DMS114 treated with DMSO at 0.1 percent for 48 hours (cell line): ENCODE data around the gene CDKAL1.
"Not testable (repeated sequence)": the region's sequence is repeated elsewhere in the genome, so short reads cannot be mapped to it uniquely, and the experiment has no call there.

Experiments
- DNase-seq: peaks from one replicate; lab custom pipeline; 2025; ENCODE audit not compliant: unreplicated experiment; lab: John Stamatoyannopoulos, UW

Gene CDKAL1

DNA sequence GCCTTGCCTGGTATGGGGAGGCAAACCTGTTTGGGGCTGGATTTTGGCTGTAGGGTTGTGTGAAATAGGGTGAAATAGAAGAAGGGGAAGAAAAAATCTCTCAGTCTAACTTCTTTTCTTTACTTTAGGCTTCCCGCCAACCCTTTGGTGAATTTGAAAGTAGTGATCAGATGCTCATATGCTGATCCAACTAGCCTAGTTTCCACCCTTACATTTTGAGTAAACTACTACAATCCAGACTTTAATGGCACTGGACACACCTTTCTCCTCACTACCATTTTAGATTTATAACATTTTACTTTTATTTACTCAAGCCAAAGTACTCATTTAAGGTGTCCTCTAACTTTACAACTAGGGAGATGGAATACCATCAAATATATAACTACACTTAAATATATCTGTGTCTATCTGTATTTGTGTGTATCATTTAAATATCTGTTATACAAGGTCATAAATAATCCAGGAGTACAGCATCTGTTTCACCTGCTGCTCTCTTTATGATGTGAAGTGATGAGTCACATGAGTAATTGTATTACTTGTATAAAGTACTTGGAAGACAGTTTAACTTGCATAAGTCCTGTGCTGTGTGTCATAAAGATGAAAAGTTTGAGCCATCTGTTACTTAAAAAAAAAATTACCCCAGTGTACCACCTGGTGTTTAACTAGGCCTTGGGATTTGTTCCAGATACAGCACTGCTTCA, 172.1 kb downstream of the CDKAL1 start:
- DNase-seq: no peak

DNA sequence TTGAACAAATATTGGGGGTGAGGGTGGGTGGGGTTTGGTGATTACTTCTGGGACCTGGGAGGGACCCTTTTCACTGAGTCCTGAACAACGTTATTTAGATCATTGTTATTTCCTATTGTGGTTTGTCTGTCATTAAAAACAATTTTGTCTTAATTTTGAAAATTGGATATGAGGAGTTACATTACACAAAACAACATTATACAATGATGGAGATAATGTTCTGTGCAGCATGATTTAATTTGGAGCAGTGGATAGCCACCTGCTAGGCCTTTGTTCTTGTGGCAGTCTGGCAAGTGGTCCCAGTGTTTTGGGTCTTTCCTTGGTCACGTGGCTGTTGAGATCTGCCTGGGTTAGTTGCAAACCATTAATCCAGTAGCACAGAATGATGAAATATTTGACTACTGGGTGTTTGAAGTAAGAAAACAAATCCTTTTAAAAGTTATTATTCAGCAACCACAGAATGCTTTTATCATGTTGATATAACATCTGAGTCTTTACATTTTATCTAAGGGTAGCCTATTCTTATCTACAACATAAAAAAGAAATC, 172.8 kb downstream of the CDKAL1 start:
- no peak for DNase-seq

DNA sequence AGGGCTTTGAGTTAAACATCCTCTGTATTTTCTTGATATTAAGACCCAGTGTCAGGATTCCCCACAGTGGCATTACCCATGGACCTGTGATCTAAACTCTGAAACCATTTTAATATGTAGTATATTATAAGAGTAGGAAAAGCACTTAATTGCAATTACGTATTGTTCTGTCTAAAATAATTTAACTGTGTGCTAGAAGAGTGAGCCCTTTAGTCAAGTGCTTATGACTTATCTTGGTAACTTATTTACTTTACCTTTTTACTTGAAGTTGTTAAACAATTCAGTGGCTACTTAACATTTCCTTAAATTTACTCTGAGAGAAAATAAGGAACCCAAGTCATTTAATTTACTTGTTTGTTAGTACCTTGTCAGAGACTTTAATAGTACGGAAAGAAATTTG, 173.6 kb downstream of the CDKAL1 start:
- no peak for DNase-seq

DNA sequence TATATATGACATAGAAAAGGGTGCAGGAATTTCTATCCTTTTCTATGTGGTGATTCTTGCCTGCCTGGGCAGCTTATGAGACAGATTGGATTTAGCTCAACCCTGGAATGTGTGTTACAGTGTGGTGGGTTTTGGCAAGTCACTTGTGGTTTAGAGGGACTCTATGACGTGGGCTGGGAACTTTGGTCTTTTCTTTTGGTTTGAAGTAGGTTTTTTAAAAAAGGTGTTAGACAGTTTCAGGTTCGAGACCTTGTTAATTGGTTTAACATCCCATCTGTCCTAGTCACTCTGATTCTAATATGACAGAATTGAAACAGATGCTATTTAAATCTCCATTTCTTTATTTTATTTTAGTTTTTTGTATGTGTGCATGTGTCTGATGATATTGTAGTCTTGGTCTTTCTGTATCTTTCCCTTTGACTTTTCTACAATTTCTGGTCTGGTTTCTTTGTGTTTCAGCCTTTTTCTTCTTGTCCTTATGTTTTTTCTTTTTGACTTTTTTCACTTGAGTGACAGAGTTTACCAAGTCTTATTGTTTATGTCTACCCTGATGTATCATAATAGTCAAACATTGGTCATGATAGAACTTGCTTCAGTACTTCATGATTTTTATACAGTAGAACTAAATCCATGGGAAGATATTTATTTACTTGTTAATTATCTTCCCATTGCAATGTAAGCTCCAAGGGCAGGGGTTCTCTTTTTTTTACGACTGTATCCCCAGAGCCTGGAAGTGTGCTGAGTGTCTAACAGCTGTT, 174.3 kb downstream of the CDKAL1 start:
- no peak for DNase-seq

DNA sequence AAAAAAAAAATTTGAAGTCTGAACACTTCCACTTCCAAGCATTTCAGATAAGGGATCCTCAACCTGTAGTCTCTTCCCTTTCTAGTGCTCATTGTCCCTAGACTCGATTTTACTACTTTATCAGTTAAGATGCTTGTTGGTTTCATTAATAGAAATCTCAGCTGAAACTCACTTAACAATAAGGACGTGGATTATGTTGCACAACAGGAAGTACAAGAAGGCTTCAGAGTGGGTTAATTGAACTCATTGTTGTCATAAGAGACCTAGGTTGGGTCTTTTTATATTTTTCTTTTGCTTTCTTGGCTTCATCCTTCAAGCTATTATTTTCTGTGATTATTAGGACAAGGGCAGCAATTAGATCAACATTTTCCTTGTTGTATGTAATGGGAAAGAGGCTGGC, 175.2 kb downstream of the CDKAL1 start:
- DNase-seq: no peak

DNA sequence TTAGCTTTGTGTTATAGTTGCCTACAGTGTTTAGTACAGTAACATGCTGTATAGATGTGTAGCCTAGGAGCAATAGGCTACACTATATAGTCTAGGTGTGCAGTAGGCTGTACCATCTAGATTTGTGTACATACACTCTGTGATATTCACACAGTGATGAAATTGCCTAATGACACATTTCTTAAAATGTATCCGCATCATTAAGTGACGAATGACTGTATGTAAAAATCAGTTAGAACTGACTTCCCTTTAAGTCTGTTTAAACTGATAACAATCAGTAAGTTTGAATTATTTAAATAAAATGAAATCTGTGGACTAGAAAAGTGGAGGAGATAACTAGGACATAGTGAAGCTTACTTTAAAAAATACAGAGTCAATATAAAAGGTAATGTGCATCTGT, 176.1 kb downstream of the CDKAL1 start:
- no peak for DNase-seq

DNA sequence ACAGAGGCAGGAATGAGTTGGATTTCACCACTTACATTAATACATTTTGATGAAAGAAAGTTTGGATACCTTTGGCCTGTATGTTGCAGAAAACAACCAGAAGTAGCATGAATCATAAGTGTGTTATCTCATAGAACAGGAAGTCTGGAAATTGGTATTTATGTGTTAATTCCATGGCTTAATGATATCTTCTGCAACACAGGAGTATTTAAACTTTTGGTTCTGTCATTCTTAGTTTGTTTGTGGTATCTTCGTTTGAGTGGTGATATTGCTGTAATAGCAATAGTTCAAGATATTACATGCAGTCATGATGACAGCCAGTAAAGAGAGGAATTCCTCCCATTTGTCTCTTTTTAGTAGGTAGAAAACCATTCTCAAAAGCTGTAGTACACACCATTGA, 177.3 kb downstream of the CDKAL1 start:
- no peak for DNase-seq

DNA sequence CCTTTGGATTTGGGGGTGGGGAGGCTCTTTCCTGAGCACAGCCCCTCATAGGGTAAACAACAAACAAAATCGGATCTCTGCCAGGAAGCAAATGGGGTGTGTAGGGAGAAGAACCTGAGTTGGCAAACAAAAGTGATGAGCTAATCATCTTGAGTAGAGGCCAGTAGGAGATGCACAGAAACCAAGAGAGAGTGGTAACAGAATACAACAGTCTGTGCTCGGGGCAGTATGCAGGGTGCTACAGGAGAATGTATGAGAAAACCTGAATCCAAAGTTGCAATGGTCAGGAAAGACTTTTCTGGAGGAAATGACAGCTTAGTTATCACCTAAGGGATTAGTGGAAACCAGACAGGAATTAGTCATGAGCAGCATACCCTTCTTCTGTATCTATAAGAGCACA, 177.8 kb downstream of the CDKAL1 start:
- DNase-seq: no peak

DNA sequence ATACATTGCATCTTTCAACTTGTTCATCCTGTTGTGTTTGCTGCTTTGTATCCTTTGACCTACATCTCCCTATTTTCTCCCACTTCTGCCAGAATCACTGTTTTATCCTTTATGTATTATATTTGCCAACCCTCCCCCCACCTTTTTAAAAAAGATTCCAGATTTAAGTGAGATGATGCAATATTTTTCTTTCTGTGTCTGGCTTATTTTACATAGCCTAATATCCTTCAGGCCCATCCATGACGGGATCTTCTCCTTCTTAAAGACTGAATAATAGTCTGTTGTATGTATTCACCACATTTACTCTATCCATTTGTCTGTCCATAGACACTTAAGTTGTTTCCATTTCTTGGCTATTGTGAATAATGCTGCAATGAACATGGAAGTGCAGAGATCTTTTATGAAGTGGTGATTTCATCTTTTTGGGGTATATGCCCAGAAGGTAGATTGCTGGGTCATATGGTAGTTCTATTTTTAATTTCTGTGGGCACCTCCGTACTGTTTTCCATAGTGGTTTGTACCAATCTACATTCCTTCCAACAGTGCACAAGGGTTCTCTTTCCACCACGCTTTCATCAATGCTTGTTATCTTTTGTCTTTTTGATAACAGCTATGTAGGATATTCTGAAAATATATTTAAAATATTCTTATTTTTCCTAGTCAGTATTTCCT, 181.0 kb downstream of the CDKAL1 start:
- DNase-seq: no peak

DNA sequence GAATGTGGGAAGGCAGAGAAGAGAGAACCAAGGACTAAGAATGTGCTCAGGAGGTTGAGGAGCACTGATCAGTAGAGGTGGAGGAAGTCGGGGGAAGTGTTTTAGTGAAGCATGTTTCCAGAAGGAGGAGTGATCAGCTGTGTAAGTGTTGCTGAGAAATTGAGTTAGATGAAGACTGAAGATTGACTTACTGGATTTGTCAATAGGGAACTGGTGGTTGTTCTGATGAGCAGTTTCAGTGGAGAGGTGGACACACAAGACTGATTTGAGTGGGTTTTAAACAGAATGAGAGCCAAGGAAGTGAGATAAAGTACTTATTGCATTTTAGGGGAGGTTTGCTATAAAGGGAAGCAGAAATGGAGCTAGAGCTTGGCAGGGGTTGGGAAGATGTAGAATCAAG, 182.6 kb downstream of the CDKAL1 start:
- no peak for DNase-seq

DNA sequence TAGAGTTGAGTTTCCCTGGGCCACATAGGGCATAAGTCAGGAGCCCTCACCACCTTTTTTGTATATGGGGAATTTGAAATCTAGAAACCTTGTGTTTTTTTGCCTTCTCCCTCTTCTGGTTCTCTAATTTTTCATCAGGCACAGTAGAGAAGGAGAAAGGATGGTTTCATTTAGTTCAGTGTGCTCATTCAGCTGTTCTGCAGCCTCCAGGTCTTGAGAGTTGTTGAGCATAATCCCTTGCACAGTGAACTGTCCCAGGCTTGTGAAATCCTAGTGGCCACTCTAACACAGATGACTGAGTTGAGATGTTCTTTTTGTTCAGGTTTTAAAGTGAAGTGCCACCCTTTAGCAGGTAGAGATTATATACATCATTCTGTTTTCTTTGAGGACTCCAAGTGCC, 183.5 kb downstream of the CDKAL1 start:
- DNase-seq: no peak

DNA sequence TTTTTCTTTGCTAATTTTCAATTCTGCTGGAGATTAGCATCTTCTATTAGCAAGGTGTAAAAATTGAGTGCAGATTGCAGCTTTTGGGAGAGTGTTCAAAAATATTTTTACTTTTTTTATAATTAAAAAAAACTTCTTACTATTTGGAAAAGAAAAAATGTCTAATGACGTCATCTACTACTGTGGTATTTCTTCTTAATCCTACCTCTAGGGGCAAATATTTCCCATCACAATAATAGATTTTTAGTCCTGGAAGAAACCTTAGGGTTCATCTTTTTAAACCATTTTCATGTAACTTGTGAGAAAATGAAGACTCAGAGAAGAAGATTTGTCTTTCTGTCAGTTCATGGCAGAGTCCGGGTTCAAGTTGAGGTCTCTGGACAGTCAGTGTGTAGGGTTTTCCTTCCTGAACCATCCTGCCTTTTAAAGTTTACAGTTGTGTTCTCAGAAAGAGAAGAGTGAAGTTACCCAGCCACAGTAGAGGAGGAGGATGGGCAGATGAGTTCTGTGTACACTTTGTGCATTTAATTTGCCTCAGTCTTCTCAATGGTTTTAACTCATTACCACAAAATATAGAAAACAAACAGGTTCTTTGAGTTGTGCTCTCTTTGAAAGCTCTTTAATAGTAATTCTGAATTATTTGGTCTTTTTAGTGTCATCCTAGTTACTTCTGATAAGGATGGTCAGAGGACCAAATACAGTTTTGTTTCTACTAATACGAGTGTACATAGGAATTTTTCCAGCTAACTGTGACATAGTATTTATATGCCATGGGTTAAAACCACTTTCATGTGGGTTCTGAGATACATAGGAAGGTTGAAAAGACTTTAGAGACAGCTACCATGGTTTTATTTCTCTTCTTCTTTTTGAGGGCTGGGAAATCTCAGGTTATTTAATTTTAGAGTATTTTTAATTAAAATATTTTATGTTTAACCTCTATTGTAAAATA, 184.7 kb downstream of the CDKAL1 start:
- no peak for DNase-seq

DNA sequence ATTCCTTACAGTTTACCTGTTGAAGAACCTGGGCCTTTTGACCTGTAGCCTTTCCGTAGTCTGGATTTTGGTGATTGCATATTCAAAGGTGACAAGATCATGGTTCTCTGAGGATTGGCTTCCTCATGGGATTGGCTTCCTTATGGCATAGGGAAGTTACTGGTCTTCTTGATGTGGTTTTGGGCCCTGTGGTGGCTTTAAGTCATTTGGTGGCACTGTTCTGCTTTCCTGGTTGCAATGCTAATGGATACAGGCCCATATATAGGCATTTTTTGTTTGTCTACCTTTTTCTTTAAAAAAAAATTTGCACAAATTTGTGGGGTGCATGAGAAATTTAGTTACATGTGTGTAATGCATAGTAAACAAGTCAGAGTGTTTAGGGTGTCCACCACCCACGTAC, 185.7 kb downstream of the CDKAL1 start:
- no peak for DNase-seq

DNA sequence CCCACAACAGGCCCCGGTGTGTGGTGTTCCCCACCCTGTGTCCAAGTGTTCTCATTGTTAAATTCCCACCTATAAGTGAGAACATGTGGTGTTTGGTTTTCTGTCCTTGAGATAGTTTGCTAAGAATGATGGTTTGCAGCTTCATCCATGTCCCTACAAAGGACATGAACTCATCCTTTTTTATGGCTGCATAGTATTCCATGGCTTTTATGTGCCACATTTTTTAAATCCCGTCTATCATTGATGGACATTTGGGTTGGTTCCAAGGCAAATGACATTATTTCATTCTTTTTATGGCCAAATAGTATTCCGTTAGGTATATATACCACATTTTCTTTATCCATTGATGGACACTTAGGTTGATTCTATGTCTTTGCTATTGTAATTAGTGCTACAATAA, 186.9 kb downstream of the CDKAL1 start:
- DNase-seq: not testable (repeated sequence)

DNA sequence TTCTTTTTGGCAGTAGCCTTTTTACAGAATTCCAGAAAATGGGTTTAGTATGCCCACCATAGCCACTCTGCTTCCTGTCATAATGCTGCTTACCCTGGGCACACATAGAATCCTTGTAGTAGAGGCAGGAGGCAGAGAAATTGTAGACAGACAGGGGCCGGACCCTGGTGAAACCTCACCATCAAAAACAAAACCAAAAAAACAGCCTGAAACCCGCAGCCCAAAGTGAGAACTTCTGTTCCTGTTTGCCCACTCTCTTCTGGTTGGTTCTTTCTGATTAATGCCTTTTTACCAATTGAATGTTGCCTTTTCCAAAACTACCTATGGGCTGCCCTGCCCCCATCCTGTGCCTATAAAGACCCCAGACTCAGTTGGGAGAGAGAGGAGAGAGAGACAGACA, 188.2 kb downstream of the CDKAL1 start:
- no peak for DNase-seq

DNA sequence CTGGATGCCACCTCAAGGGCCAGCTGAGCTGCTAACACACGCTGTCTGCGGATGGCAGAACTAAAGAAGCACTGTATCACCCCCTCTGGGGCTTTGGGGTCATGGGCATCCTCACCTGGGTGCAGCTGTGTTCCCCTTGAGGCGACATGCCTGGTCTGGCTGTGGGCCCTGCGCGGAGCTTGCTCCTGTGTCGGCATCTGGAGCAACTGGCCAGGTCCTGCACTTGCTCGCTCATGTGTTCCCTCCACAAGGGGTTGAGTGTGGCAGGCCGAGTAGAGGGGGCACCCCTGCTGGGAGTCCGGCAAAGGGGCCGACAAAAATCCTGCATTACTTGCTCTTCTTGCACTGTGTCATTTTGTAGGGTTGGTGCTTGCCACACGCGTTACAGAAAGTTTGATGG, 189.0 kb downstream of the CDKAL1 start:
- no peak for DNase-seq

DNA sequence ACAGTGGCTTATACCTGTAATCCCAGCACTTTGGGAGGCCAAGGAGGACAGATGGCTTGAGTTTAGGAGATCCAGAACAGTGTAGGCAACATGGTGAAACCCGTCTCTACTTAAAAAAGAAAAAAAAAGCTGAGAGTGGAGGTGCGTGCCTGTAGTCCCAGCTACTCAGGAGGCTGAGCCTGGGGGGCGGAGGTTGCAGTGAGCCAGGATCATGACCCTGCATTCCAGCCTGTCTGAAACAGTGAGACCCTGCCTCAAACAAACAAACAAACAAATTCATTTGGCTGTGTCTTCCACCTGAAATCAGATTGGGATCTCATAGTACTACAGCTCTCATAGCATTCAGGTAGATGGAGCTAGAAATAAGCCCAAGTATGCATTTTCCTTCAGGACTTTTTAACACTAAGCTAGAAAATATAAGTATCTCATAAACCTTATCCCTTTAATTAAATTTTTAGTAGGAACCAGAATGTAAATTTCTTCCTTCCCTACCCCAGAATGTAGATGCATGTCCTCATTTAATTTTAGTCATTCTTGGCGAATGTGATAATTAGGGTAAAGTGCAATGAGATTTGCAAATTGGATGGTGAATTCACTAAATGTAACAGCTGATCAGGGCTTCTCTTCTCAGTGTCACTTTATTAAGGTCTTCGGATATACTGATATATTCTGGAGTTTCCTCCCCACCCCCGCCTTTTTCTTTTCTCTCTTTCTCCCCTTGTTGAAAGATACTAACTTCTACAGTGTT, 190.4 kb downstream of the CDKAL1 start:
- DNase-seq: no peak

DNA sequence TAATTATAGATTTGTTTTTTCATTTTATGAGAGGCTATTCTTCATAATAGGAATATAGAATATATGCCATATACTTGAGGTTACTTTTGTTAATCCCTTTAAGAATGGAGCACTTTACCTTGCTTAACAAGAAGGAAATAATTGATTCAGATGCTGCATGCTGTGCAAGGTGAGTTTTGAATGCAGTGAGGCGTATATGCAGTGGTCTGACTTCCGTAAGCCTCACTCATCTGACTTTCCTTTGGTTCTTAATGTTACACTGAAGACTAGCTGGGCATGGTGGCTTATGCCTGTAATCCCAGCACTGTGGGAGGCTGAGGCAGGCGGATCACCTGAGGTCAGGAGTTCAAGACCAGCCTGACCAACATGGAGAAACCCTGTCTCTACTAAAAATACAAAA, 191.0 kb downstream of the CDKAL1 start:
- not testable (repeated sequence) for DNase-seq

DNA sequence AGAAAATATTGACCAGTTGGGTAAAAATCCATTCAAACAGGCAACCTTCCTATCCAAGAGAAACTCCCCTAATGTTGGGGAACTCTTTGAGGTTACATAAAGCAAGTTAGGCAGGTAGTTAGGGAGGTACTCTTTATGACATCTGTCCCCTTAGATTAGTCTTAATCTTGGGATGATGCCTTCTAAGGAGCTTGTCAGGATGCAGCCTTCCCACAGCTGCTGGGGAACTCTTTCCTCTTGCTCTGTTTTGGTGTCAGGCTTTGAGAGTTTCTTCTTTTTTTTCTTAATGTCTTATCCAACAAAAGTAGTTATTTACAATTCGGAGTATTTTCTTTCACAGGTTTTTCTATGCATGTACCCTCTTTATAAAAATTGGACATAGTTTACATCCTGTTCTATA, 194.8 kb downstream of the CDKAL1 start:
- no peak for DNase-seq

DNA sequence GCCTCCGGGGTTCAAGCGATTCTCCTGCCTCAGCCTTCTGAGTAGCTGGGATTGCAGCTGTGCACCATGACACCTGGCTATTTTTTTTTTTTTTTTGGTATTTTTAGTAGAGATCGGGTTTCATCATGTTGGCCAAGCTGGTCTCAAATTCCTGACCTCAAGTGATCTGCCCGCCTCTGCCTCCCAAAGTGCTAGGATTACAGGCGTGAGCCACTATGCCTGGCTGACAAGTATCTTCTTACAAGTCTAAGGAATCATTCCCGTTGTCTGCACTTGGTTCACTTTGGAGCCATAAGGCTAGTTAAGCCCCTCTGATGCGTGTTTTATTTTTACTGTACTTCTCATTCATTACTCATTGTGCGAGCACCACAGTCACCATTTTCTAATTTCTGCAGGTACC, 198.1 kb downstream of the CDKAL1 start:
- not testable (repeated sequence) for DNase-seq
